IMR-90 (cell line): Measurements from ENCODE around the gene SFPQ. TPM values are rescaled to one million over a fixed set of nuclear protein-coding genes. Genes with fewer than 3 reads are reported as not detected.

Experiments used
- ATAC-seq: fragments of 200-7000 bp; cut with Tn5 transposase; 2 replicates; pipeline ENCODE4 v1.9.1; 2020; ENCODE audit warnings: low read depth, mild to moderate bottlenecking, moderate library complexity
- BruUV-seq: library from RNA; stranded (reverse); fragments of 400-500 nt; replicated peaks from 2 replicates; lab custom pipeline; 2021; lab: Mats Ljungman, UMichigan
- CTCF ChIA-PET: fragments of 300-600 bp; formaldehyde crosslinking; extraction: SDS; loops from one replicate; lab custom pipeline; 2021; ENCODE audit warnings: antibody characterized with exemption; lab: Yijun Ruan, JAX
- POLR2A ChIA-PET: fragments of 300-600 bp; sonication (Branson Sonifier 250); formaldehyde crosslinking; loops from one replicate; lab custom pipeline; 2022; ENCODE audit warnings: antibody characterized with exemption; ENCODE audit not compliant: unreplicated experiment; lab: Charles Lee
- DNase-seq: peaks from one replicate; pipeline ENCODE4 v3.0.0; 2013
- H2AFZ ChIP-seq: replicated peaks from 2 replicates; pipeline ENCODE3; 2013; ENCODE audit warnings: low read length, mild to moderate bottlenecking; ENCODE audit not compliant: poor library complexity
- H2AK5ac ChIP-seq: 2 replicates; pipeline ENCODE4 v1.6.1; 2013; ENCODE audit warnings: low read depth, low read length, inconsistent platforms
- H2AK9ac ChIP-seq: replicated peaks from 2 replicates; pipeline ENCODE3; 2013; ENCODE audit warnings: mild to moderate bottlenecking, low read depth, low read length, moderate library complexity; ENCODE audit not compliant: poor library complexity
- H2BK120ac ChIP-seq: 2 replicates; pipeline ENCODE4 v1.6.1; 2013; ENCODE audit warnings: low read depth, low read length, inconsistent platforms
- H2BK15ac ChIP-seq: 3 replicates; pipeline ENCODE4 v1.6.1; 2013; ENCODE audit warnings: low read depth, low read length, inconsistent platforms
- H2BK20ac ChIP-seq: 2 replicates; pipeline ENCODE4 v1.6.1; 2013; ENCODE audit warnings: low read depth, mild to moderate bottlenecking, inconsistent platforms, low read length, moderate library complexity
- H2BK5ac ChIP-seq: 2 replicates; pipeline ENCODE4 v1.6.1; 2013; ENCODE audit warnings: mild to moderate bottlenecking, low read depth, low read length, inconsistent platforms; ENCODE audit not compliant: poor library complexity, severe bottlenecking
- H3K14ac ChIP-seq: replicated peaks from 2 replicates; pipeline ENCODE4 v1.6.1; 2013; ENCODE audit warnings: low read depth, low read length, inconsistent platforms
- H3K18ac ChIP-seq: 2 replicates; pipeline ENCODE4 v1.6.1; 2013; ENCODE audit warnings: low read depth, low read length, control low read depth
- H3K23ac ChIP-seq: 2 replicates; pipeline ENCODE4 v1.6.1; 2013; ENCODE audit warnings: low read depth, low read length, inconsistent platforms
- H3K27ac ChIP-seq: 2 replicates; pipeline ENCODE4 v1.5.1; 2013; ENCODE audit warnings: mild to moderate bottlenecking, control low read depth, low read length; ENCODE audit not compliant: insufficient read depth
- H3K27me3 ChIP-seq: 2 replicates; pipeline ENCODE4 v1.6.1; 2013; ENCODE audit warnings: low read length; ENCODE audit not compliant: control insufficient read depth, insufficient read depth
- H3K36me3 ChIP-seq: 2 replicates; pipeline ENCODE4 v1.6.1; 2013; ENCODE audit warnings: low read length, mixed read lengths; ENCODE audit not compliant: control insufficient read depth, insufficient read depth
- H3K4ac ChIP-seq: 2 replicates; pipeline ENCODE4 v1.6.1; 2013; ENCODE audit warnings: low read depth, low read length, inconsistent platforms
- H3K4me1 ChIP-seq: 2 replicates; pipeline ENCODE4 v1.6.1; 2013; ENCODE audit warnings: low read length, mixed read lengths; ENCODE audit not compliant: control insufficient read depth, insufficient read depth
- H3K4me2 ChIP-seq: 2 replicates; pipeline ENCODE4 v1.6.1; 2013; ENCODE audit warnings: low read depth, mild to moderate bottlenecking, control low read depth, low read length, moderate library complexity
- H3K4me3 ChIP-seq: 2 replicates; pipeline ENCODE4 v1.5.1; 2013; ENCODE audit warnings: low read depth, mild to moderate bottlenecking, control low read depth, low read length, moderate library complexity; ENCODE audit not compliant: insufficient read depth
- H3K56ac ChIP-seq: 2 replicates; pipeline ENCODE4 v1.6.1; 2013; ENCODE audit warnings: low read length, inconsistent platforms; ENCODE audit not compliant: insufficient read depth; ENCODE audit errors: extremely low read depth
- H3K79me1 ChIP-seq, 2 experiments: 2 replicates each; pipeline ENCODE4 v1.6.1; 2013; ENCODE audit warnings: low read length in 2 of 2, inconsistent platforms in 1 of 2, low read depth in 1 of 2
- H3K9ac ChIP-seq: 2 replicates; pipeline ENCODE4 v1.6.1; 2013; ENCODE audit warnings: low read depth, low read length, control low read depth
- H3K9me1 ChIP-seq: 2 replicates; pipeline ENCODE4 v1.6.1; 2013; ENCODE audit warnings: low read length, inconsistent platforms; ENCODE audit not compliant: insufficient read depth
- H3K9me3 ChIP-seq: 2 replicates; pipeline ENCODE4 v1.6.1; 2013; ENCODE audit warnings: low read length; ENCODE audit not compliant: control insufficient read depth, insufficient read depth
- H4K20me1 ChIP-seq: 2 replicates; pipeline ENCODE4 v1.6.1; 2013; ENCODE audit warnings: low read length, inconsistent platforms; ENCODE audit not compliant: insufficient read depth
- H4K5ac ChIP-seq: 2 replicates; pipeline ENCODE4 v1.6.1; 2013; ENCODE audit warnings: mild to moderate bottlenecking, low read depth, low read length, control low read depth
- H4K8ac ChIP-seq, 2 experiments: 2 replicates each; pipeline ENCODE4 v1.6.1; 2013; ENCODE audit warnings: low read depth in 2 of 2, low read length in 2 of 2, control low read depth in 1 of 2, inconsistent platforms in 1 of 2
- H4K91ac ChIP-seq: 2 replicates; pipeline ENCODE4 v1.6.1; 2013; ENCODE audit warnings: low read depth, low read length, inconsistent platforms; ENCODE audit not compliant: insufficient read depth
- BHLHE40 ChIP-seq: fragments of 150-350 bp; IDR thresholded peaks from 2 replicates; pipeline ENCODE4 v1.6.1; 2016; ENCODE audit warnings: mild to moderate bottlenecking, low read depth, low read length
- CEBPB ChIP-seq: IDR thresholded peaks from 2 replicates; pipeline ENCODE4 v1.6.1; 2012; ENCODE audit warnings: low read depth, low read length, improper control_type of control experiment
- CHD1 ChIP-seq: IDR thresholded peaks from 2 replicates; pipeline ENCODE4 v1.6.1; 2012; ENCODE audit warnings: low read depth, low read length, improper control_type of control experiment
- FOS ChIP-seq: fragments of 150-350 bp; IDR thresholded peaks from 2 replicates; pipeline ENCODE4 v1.6.1; 2016; ENCODE audit warnings: low read depth, low read length
- MAFK ChIP-seq: IDR thresholded peaks from 2 replicates; pipeline ENCODE4 v1.6.1; 2012; ENCODE audit warnings: low read depth, low read length, improper control_type of control experiment
- MAZ ChIP-seq: IDR thresholded peaks from 2 replicates; pipeline ENCODE4 v1.6.1; 2012; ENCODE audit warnings: low read depth, mild to moderate bottlenecking, low read length, improper control_type of control experiment, moderate library complexity, borderline replicate concordance
- MXI1 ChIP-seq: IDR thresholded peaks from 2 replicates; pipeline ENCODE4 v1.6.1; 2012; ENCODE audit warnings: low read depth, mild to moderate bottlenecking, low read length, moderate library complexity, borderline replicate concordance
- NFE2L2 ChIP-seq: fragments of 150-350 bp; IDR thresholded peaks from 2 replicates; pipeline ENCODE4 v1.6.1; 2016; ENCODE audit warnings: low read depth, mild to moderate bottlenecking, low read length
- POLR2A ChIP-seq: IDR thresholded peaks from 2 replicates; pipeline ENCODE4 v1.6.1; 2012; ENCODE audit warnings: mild to moderate bottlenecking, low read depth, low read length
- RAD21 ChIP-seq: IDR thresholded peaks from 2 replicates; pipeline ENCODE4 v1.6.1; 2012; ENCODE audit warnings: low read length, improper control_type of control experiment
- RCOR1 ChIP-seq: IDR thresholded peaks from 2 replicates; pipeline ENCODE4 v1.6.1; 2012; ENCODE audit warnings: mild to moderate bottlenecking, low read length, improper control_type of control experiment; ENCODE audit not compliant: insufficient replicate concordance
- RFX5 ChIP-seq: IDR thresholded peaks from 2 replicates; pipeline ENCODE4 v1.8.0; 2012; ENCODE audit warnings: low read depth, mild to moderate bottlenecking, low read length, moderate library complexity
- SMC3 ChIP-seq: fragments of 150-350 bp; IDR thresholded peaks from 2 replicates; pipeline ENCODE4 v1.6.1; 2016; ENCODE audit warnings: low read depth, mild to moderate bottlenecking, antibody characterized with exemption, low read length, moderate library complexity
- USF2 ChIP-seq: fragments of 150-350 bp; IDR thresholded peaks from 2 replicates; pipeline ENCODE4 v1.6.1; 2017; ENCODE audit warnings: mild to moderate bottlenecking, antibody characterized with exemption, low read length, low read depth
- WGBS, 2 experiments: methylation state at CpG; one replicate each; pipeline versions ENCODE4 v1.1.5 to v1.1.7; 2013; ENCODE audit warnings: missing lambda C conversion rate in 2 of 2; ENCODE audit not compliant: insufficient read length in 1 of 2; ENCODE audit errors: extremely low coverage in 2 of 2; 5-methylcytosine and 5-hydroxymethylcytosine counted together
- dilution Hi-C: fragments of 300-500 bp; cut with HindIII; formaldehyde crosslinking; loops from one replicate; pipeline ENCODE4 v1.14.3; 2018; ENCODE audit warnings: low sequenced_read_pairs; ENCODE audit not compliant: unreplicated experiment
- in situ Hi-C: fragments of 300-500 bp; cut with MboI; formaldehyde crosslinking; loops from 3 replicates; pipeline ENCODE4 v1.14.3; 2019; ENCODE audit warnings: low sequenced_read_pairs, inconsistent platforms, mixed read lengths
- intact Hi-C: fragments of 100-400 bp; cut with micrococcal nuclease; formaldehyde crosslinking; loops from 2 replicates; pipeline ENCODE4 v1.10.0; 2022
- polyA plus RNA-seq, 3 experiments: library from polyadenylated mRNA; depleted of rRNA; stranded (reverse); fragments of >200 nt; gene quantifications; 2 replicates each; pipeline ENCODE4 v1.2.3, GENCODE V29; 2012; ENCODE audit warnings: low replicate concordance in 1 of 3
- total RNA-seq: library from RNA; depleted of rRNA; stranded (reverse); fragments of >200 nt; gene quantifications from 2 replicates; pipeline ENCODE4 v1.2.3, GENCODE V29; 2012
- TF ChIP-seq, protein P1 (sequence below): fragments of 150-350 bp; IDR thresholded peaks from 2 replicates; pipeline ENCODE4 v1.6.1; 2016; ENCODE audit warnings: low read depth, mild to moderate bottlenecking, low read length, moderate library complexity, borderline replicate concordance
- TF ChIP-seq, protein P2 (sequence below): conservative IDR thresholded peaks from 2 replicates; pipeline ENCODE4 v1.5.1; 2012; ENCODE audit warnings: mild to moderate bottlenecking, low read depth, low read length, improper control_type of control experiment

SFPQ gene
- total and polyA plus RNA-seq, 2 of the 4 experiments (the other 2 are of a cell fraction), result 53.9 to 121 TPM

DNA sequence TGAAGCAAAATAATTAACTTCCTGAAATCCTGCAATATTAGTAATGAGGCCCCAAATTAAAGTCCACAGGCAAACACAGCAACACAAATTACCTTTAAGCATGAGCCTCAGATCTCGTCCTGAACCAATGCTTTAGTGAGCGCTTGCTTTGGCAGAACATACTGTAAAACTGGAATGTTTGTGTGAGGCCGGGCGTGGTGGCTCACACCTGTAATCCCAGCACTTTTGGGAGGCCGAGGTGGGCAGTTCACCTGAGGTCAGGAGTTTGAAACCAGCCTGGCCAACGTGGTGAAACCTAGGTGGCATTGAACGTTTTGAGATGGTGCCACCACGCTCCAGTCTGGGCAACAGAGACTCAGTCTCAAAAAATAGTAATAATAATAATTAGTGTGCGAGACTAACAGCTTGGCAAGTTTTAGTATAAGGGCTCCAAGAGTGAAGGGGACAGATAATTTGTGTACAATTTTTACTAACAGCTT is 17.8 kb downstream of the SFPQ start:
- Histone ChIP-seq H2BK5ac (no peak overlapping the region), H3K9me3 (no peaks in the 10 kb centered on the region), H3K9me1 (peaks cover 3% of the 10 kb centered on the region; the same call in 1 of the 2 replicates), H4K20me1 (peaks cover 48% of the 10 kb centered on the region), H2AK5ac (no peak overlapping the region), H3K36me3 (peaks cover 43% of the 10 kb centered on the region), H2BK15ac (no peak overlapping the region), H3K27ac (no peak overlapping the region), H3K14ac (no peak overlapping the region), H2BK20ac (no peak overlapping the region), H2AFZ (no peak overlapping the region), H3K4me2 (no peak overlapping the region), H3K4ac (no peak overlapping the region), H3K27me3 (no peaks in the 10 kb centered on the region), H3K56ac (no peak overlapping the region), H3K4me1 (no peaks in the 10 kb centered on the region), H3K4me3 (no peak overlapping the region), H2BK120ac (no peak overlapping the region), H4K8ac (no peak overlapping the region), H3K23ac (no peak overlapping the region), H4K5ac (no peak overlapping the region), H2AK9ac (no peak overlapping the region), H4K91ac (no peak overlapping the region), H3K79me1 (peaks cover 18 to 25% of the 10 kb centered on the region in 2 experiments; a peak in 3 of 4 replicates), H3K18ac (no peak overlapping the region), H3K9ac (no peak overlapping the region)
- BruUV-seq, result no TSS peak
- intact Hi-C loops (loop anchor here (5.0 to 10.0 kb wide), 3 partner anchors 143 to 388 kb away; partner anchors contain the start of genes TMEM35B and ZMYM6), in situ Hi-C loops (no loop called here), dilution Hi-C loops (no loop called here)
- ChIA-PET POLR2A (no interaction called here), CTCF (no interaction called here)
- TF ChIP-seq RFX5 (no peak), MAZ (no peak), RAD21 (no peak), BHLHE40 (no peak), POLR2A (no peak; the same call in 1 of the 2 replicates), NFE2L2 (no peak), RCOR1 (no peak), CHD1 (no peak), USF2 (no peak), CEBPB (no peak), MAFK (no peak), FOS (no peak), MXI1 (no peak), SMC3 (no peak)
- TF ChIP-seq, protein P1, sequence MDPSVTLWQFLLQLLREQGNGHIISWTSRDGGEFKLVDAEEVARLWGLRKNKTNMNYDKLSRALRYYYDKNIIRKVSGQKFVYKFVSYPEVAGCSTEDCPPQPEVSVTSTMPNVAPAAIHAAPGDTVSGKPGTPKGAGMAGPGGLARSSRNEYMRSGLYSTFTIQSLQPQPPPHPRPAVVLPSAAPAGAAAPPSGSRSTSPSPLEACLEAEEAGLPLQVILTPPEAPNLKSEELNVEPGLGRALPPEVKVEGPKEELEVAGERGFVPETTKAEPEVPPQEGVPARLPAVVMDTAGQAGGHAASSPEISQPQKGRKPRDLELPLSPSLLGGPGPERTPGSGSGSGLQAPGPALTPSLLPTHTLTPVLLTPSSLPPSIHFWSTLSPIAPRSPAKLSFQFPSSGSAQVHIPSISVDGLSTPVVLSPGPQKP, result no peak
- TF ChIP-seq, protein P2, sequence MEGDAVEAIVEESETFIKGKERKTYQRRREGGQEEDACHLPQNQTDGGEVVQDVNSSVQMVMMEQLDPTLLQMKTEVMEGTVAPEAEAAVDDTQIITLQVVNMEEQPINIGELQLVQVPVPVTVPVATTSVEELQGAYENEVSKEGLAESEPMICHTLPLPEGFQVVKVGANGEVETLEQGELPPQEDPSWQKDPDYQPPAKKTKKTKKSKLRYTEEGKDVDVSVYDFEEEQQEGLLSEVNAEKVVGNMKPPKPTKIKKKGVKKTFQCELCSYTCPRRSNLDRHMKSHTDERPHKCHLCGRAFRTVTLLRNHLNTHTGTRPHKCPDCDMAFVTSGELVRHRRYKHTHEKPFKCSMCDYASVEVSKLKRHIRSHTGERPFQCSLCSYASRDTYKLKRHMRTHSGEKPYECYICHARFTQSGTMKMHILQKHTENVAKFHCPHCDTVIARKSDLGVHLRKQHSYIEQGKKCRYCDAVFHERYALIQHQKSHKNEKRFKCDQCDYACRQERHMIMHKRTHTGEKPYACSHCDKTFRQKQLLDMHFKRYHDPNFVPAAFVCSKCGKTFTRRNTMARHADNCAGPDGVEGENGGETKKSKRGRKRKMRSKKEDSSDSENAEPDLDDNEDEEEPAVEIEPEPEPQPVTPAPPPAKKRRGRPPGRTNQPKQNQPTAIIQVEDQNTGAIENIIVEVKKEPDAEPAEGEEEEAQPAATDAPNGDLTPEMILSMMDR, result no peak
- ATAC-seq (no peak), DNase-seq (no peak)
- 100% methylated on average over 3 of the region's 9 CpGs; no CpG with 5 or more reads in 1 of the 2 experiments for WGBS, 2 experiments
